Adrenal gland (tissue), 5 donors: ENCODE data around the gene RAPGEF2.

ENCODE experiments used
- CTCF ChIP-seq, 6 experiments: fragments of 450-650 bp in 4 of 6; fragments of 200-600 bp in 2 of 6; sonication (generic) in 1 of 6; IDR thresholded peaks; 1 replicate in 5 of 6; 2 replicates in 1 of 6; pipeline versions ENCODE4 v1.5.1 to v1.8.0; 2016 to 2021; ENCODE audit warnings: antibody characterized with exemption in 6 of 6, mild to moderate bottlenecking in 2 of 6, moderate library complexity in 1 of 6
- POLR2A ChIP-seq, 2 donors: fragments of 450-650 bp; IDR thresholded peaks; one replicate each; pipeline ENCODE4 v1.6.1; 2017; ENCODE audit warnings: antibody characterized with exemption in 2 of 2, mild to moderate bottlenecking in 2 of 2, moderate library complexity in 1 of 2
- donor health status: DM: no; HTN: no; CAD: no.

GRCh38 chr4:159297091-159297490 is 194.2 kb downstream of the RAPGEF2 start:
- TF ChIP-seq CTCF (IDR thresholded peaks at IDR 0.05) = no peak
- TF ChIP-seq POLR2A (IDR thresholded peaks at IDR 0.05) = no peak
